GM21576 (cell line): ENCODE results near the gene FAM162A.
"Not testable (repeated sequence)": the region's sequence is repeated elsewhere in the genome, so short reads cannot be mapped to it uniquely, and the experiment has no call there.

Experiments used
- ATAC-seq: cut with Tn5 transposase; IDR thresholded peaks from one replicate; pipeline ENCODE4 v1.9.1; 2021; ENCODE audit warnings: mild to moderate bottlenecking, moderate library complexity; ENCODE audit not compliant: unreplicated experiment

The FAM162A gene

DNA sequence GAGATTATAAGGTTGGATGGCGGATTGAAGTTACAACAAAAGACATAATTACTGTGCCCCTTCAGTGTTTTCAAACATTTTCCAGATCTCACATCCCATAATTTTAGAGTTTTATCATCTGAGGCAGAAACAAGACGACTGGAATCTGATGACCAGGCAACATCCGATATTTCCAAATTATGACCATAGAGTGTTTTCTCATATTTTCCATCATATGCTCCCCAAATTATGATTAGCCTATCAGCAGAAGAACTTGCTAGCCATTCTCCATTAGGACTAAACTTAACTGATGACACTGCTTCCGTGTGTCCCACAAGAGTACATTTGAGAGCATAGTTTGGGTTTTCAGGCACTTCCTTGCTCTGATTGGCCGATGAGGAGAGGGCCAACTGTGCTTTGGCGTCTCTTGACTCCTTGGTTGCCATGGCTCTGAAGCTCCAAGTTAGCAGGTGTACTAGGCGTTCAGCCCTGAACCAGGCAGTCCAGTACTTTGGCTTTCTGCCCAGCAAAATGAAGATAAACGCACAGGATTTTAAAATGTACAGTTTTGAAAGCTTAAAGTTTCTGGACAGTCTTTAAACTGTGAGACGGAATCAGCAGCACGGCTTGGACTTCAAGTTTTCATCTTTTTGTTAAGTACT lies 31.2 kb downstream of the FAM162A start:
- ATAC-seq, result peak; percentile 56

DNA sequence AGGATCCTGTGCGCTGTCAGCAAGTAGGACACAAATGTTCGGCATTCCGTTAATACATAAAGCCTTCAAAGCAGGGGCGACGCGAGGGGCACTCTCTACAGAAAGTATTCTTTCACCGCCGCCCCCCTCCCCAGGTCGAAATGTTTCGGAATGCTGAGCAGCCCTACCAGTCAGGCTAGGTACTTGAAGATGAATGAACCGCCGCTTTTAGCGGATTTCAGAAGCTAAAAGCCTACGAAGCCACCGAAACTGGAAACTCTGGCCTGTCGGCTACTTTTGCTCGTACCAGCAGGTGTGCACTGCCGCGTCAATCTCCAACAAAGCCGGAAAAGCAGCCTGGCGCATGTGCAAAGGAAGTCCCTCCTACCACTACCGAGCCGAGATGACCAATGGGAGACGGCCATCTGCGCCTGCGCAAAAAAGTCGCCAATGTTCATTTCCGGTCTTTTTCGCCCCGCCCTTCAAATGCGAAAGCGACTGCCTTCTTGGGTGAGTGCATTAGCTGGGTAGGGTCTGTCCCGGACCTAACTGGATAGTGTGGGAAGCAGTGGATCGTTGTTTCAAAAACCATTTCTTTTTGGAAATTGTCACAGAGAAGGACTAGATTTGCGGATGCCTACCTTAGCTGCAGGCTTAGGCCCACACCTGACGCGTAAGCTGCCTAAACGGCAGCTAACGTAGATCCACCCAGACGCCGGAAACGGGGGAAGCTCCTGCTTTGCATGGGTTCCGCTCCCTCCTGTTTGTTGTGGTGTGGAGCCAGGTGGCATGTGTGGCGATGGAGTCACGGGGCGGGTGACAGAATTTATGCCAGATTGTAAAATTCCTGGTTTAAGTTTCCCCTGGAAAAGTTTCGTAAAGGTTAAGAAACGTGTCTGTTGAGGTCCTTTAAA lies 32.0 kb downstream of the FAM162A start, which contains the start of gene WDR5B:
Gene WDR5B, minus strand, starts transcription at position 301 of the 893 bp plus-strand sequence. CDS start 534 bp downstream, outside the sequence.
- peak; percentile 81 for ATAC-seq

DNA sequence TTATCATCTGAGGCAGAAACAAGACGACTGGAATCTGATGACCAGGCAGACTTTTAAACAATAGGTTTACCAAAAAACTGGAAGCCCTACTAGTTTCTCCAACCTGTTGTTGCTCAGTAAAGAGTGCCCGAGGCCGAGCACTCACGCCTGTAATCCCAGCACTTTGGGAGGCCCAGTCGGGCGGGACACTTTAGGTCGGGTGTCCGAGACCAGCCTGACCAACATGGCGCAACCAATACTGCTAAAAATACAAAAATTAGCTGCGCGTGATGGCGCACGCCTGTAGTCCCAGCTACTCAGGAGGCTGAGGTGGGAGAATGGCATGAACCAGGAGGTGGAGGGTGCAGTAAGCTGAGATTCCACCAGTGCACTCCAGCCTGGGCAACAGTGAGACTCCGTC lies 33.0 kb downstream of the FAM162A start:
- ATAC-seq, result no peak

DNA sequence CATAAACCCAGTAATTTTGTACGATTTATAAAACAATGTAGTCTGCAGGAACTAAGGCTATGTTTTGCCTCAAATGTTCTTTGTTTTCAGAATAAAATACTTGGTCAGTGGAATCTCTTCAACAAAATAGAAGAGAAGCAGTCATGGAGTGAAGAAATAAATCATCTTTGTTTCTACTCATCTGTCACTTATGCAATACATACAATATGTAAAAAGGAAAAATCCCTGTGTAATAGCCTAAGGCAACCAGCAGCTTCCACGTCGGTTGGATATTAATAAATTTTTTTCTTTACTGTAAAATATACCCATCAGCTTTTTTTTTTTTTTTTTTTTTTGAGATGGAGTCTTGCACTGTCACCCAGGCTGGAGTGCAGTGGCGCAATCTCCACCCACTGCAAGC lies 37.1 kb downstream of the FAM162A start:
- ATAC-seq, result no peak

DNA sequence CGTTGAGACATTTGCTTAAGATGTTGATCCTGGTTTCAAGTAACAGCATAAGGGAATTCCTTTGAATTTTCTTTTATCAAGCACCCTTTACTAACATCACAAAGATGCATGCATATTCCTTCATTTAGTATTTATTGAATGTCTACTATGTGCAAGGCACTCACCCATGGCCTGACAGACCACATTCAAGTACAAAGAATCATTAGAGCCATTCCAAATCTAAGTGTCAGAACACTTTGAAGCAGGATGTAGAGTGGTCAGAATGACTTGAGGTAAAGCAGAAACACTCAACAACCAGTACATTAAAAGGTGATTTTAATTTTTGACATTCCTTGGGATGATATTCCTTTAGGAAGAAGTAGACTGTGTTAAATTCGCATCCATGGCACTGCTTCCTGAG lies 37.9 kb downstream of the FAM162A start:
- no peak for ATAC-seq

DNA sequence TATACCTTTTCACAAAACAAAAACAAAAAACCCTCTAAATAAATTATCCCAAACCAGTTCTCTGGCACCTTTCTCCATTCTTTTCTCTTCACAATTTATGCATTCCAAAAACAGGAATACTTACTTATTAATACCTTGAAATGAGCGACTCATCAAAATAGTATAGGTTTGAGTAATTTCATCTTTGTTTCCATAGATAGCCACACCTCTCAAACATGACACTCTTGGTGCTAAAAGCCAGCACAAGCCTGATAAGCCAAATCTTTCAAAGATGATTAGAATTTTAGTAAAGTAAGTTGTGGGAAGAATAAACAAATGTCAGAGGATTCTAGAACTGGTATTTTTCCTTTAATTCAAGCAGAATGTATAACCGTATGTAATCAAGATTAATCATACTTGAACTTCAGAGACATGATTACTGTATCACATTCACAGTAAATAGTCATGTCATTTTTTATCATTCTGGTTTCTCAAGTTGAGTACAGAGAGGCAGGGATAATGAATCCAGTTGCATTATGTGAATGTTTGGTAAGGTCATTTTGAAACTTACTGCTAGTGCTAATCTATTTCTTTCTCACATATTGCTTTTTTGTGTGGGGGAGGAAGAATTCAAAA lies 44.0 kb downstream of the FAM162A start:
- no peak for ATAC-seq

DNA sequence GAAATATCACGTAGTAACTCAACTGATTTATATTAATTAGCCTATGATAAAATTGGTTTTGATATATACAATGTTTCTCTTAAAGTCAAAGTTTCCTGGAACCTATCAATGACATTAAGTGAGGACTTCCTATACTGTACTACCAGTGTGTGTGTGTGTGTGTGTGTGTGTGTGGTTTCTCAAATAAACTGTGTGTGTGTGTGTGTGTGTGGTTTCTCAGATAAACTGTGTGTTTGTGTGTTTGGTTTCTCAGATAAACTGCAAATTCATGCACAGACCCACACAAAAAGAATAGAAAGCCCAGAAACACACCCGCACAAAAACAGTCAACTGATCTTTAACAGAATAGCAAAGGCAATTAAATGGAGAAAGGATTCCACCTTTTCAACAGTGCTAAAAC lies 46.4 kb downstream of the FAM162A start:
- no peak for ATAC-seq

DNA sequence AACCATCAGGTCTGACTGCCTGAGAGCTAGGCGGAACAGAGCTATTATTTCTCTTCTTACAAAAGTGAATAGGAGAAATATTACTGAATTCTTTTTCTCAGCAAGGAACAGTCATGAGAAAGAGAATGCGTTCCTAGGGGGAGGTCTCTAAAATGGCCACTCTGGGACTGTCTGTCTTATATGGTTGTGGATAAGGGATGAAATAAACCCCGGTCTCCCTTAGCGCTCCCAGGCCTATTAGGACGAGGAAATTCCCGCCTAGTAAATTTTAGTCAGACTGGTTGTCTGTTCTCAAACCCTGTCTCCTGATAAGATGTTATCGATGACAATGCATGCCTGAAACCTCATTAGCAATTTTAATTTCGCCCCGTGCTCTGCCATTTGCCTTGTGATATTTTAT lies 52.0 kb downstream of the FAM162A start:
- ATAC-seq, result no peak

DNA sequence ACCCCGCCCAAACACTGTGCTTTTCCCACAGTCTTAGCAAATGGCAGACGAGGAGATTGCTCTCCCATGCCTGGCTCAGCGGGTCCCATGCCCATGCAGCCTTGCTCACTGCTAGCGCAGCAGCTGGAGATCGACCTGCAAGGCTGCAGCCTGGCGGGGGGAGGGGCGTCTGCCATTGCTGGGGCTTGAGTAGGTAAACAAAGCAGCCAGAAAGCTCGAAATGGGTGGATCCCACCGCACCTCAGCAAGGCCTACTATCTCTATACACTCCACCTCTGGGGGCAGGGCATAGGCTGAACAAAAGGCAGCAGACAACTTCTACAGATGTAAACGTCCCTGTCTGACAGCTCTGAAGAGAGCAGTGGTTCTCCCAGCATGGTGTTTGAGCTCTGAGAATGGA lies 59.1 kb downstream of the FAM162A start:
- no peak for ATAC-seq

DNA sequence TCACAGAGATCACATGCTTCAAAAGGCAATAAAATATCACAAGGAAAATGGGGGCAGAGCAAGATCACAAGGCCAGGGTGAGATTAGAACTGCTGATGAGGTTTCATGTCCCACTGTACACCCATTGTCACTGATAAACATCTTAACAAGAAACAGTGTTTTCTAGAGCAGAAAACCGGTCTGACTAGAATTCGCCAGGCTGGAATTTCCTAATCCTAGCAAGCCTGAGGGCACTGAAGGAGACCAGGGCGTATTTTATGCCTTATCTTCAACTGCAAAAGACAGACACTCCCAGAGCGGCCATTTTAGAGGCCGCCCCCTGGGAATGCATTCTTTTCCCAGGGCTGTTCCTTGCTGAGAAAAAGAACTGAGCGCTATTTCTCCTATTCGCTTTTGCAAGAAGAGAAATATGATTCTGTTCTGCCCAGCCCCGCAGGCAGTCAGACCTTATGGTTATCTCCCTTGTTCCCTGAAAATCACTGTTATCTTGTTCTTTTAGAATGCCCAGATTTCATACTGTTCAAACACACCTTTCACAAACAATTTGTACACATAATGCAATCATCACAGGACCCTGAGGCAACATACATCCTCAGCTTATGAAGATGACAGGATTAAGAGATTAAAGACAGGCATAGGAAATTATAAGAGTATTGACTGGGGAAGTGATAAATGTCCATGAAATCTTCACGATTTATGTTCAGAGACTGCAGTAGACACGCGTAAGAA lies 59.9 kb downstream of the FAM162A start:
- not testable (repeated sequence) for ATAC-seq

DNA sequence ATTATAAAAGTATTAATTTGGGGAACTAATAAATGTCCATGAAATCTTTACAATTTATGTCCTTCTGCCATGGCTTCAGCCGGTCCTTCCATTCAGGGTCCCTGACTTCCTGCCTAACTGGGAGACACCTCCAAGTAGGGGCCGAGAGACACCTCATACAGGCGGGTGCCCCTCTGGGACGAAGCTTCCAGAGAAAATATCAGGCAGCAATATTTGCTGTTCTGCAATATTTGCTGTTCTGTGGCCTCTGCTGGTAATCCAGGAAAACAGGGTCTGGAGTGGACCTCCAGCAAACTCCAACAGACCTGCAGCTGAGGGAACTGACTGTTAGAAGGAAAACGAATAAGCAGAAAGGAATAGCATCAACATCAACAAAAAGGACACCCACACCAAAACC lies 60.5 kb downstream of the FAM162A start:
- ATAC-seq, result not testable (repeated sequence)

DNA sequence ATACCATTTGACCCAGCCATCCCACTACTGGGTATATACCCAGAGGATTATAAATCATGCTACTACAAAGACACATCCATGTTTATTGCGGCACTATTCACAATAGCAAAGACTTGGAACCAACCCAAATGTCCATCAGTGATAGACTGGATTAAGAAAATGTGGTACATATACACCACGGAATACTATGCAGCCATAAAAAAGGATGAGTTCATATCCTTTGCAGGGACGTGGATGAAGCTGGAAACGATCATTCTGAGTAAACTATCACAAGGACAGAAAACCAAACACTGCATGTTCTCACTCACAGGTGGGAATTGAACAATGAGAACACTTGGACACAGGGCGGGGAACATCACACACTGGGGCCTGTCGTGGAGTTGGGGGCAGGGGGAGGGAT lies 64.2 kb downstream of the FAM162A start:
- ATAC-seq, result not testable (repeated sequence)

DNA sequence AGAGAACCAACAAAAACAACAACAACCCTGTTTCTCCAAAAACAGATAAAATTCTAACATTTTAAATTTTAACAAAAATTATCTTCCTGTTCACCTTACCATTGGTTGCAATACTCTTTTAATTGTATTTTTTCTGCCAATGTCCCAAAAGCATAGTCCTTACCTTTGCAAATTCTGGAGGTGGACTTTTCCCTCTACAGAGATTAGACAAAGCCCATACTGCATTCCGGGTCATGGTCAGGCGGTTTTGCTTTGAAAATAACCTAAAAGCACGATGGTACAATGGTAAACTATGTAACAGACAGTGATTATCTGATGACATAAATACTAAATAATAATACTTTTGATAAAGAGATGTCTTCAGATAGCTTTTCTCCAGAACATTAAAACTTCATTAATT lies 67.4 kb downstream of the FAM162A start:
- no peak for ATAC-seq

DNA sequence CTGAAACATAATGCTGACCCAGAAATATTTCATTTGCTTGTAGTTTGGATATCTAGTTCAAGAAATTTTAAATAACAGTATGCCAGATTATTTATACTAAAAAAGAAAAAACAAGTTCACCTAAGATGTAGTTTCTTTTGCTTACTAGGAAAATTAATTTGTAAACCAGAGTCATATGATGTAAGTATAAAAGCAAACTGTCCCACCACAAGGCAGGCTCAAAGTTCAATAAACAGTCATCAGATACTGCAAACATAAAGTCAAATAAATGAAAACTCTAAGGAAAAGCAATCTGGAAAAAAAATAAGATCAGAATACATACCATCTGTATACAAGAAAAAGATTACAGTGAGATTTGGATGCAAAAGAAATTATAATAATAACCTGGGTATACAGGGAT lies 72.1 kb downstream of the FAM162A start:
- ATAC-seq, result no peak

DNA sequence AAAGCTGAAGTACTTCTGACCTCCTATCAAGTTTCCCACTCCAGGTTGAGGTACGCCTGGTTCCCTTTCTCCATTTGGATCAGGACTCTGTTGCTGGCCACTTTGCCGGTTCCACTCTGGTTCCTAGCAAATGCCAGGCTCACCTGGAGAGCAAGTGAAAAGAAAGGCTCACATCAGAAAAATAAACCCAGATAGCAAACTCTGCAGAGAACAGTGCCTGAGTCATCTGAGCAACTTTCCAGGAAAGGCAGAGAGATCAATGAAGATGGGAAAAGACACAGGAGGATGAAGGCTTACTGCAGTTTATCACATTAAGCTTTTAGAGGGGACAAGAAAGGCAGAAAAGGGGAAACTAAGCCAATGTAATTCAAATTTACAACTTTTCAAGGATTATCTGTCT lies 73.7 kb downstream of the FAM162A start:
- ATAC-seq, result no peak

DNA sequence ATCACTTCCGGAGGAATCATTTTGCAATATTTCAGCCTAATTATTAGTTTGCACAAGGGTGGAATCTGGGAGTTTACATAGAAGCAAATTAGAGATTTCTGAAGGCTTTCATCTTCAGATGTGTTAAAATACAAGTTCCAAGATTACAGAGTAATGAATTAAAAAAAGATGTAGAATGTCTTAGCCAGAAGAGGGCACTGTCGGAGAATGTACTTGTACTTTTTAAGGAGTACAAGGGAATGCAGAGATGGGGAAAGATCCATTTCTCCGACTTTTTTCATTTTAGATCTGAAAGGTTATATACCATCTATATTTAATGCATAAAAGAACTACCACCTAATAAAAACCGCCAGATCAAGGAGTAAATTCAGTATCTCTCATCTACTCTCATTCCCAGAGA lies 75.0 kb downstream of the FAM162A start:
- no peak for ATAC-seq

DNA sequence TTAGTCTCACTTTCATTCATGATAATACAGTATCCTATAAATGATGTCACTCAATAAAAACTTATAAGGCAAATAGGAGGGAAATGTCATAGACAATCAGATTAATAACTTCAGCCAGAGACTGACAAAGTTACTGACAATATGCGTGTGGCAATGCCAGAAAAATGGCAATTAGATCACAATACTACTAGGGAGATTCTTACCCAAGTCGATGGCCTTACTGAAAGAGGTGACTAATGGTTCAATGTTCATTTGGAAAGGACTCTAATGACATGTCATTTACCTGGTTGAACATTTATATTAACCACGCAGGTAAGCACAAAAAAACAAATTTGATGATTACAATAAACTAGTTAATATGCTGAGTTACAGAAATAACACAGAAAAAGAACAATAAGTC lies 77.8 kb downstream of the FAM162A start:
- no peak for ATAC-seq
